GM19395 (cell line): ENCODE measurements around the gene COL9A2.

Source experiments
- ATAC-seq: cut with Tn5 transposase; IDR thresholded peaks from one replicate; pipeline ENCODE4 v1.9.1; 2021; ENCODE audit warnings: mild to moderate bottlenecking, moderate library complexity; ENCODE audit not compliant: unreplicated experiment

Gene COL9A2

DNA sequence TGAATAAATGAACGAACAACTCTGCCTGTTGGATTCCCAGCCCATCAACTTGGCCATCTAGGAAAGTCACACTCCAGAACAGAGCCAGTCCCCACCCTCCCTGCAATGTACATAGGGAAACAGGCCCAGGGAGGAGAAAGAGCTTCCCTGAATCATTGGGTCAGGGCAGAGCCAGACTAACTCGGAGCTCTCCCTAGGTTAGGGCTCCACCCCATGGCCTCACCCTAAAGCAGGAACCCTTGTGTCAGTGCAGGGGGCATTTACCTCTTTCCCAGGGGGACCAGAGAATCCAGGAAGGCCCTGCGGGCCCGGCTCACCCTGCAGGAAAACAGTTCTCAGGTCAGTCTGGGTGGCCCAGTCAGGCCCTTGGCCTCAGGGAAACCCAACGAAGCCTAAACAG, 11.6 kb downstream of the COL9A2 start:
- ATAC-seq = no peak

DNA sequence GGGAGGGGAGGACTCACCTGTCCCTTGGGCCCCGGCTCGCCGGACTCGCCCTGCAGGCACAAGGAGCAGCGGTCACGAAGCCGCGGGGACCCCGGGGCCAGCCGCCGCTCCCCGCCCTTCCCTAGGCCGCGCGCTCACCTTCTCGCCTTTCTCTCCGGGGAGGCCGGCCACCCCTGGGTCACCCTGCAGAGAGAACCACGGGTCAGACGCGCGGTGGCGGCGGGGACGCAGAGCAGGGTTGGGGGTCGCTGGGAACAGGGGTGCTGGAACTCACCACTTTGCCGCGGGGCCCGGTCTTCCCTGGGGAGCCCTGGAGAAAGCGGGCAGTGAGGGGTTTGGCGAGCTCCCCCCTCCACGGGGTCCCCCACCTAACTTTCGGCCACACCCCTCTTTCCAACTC, 13.3 kb downstream of the COL9A2 start:
- no peak for ATAC-seq

DNA sequence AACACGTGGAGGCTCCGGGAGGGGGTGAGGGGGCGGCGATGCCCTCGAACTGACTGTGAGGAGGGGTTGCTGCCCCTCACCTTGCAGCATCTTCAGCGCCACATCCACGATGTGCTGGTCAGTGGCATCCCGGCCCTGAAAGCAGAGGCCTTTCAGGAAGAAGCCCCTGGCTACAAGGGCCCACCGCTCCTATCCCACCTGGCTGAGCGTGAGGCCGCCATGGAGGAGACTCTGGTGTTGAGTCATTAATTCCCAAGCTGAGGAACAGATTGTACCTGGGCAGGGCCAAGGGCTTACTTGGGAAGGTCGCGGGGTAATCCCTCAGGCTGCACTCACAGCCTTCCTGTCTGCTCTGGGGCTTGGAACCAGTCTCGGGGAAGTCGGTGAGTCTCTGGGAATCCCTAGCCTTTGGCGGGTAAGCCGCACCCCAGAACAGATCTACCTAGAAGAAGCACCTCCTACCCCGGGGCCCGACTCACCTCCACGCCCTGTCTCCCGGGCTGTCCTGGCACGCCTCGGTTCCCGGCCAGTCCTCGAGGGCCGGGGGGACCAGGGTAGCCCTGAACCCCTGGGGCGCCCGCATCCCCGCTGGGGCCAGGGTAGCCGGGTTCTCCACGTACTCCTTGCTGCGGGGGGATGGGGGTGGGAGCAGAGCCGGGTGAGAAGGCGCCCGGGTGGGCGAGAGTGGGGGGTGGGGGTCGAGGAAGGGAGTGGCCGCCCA, 13.9 kb downstream of the COL9A2 start:
- ATAC-seq = no peak

DNA sequence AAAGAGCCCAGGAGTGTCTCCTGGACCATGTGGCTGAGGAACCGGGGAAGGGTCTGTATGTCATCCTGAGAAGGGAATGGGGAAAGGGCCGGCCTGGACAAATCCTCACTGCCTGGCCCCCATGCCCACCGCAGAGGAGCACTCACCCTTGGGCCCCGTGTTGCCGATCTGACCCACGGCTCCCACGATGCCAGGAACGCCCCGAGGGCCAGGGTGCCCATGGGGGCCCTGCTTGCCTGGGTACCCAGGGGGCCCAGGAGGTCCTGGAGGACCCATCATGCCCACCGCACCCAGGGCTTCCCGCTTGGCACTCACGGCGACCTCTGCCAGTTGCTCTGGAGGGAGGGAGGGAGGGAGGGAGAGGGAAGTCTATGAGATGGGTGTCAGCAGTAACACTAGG, 14.6 kb downstream of the COL9A2 start:
- no peak for ATAC-seq

DNA sequence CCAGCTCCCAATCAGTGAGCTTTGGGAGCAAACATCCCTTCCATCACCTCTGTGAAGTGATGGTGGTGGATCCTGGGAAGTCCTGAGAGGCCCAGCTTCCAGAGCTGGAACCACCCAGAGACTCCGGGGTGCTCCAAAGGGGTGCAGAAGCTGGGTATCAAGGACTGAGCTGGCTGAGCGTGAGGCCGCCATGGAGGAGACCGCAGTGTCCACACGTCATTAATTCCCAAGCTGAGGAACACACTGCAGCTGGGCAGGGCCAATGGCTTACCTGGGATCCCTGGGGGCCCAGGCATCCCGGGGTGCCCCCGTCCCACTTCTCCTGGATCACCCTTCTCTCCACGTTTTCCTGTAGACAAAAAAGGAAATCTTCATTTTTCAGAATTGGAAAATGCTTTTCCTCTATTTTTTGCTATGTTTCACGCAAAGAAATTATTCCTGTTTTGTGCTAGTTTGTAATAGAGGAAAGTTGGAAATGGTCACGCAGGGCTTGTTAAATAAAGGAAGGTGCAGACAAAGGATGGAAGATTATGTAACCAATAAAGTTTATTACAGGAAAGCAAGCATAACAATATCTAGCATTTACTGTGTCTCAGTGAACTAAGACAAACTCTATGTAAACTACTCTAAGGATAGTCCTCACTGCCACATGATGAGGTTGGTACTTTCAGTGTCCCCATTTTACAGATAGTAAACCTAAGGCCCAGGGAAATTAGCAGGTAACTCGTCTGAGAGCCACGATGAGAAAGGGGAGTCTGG, 15.4 kb downstream of the COL9A2 start:
- ATAC-seq = no peak

DNA sequence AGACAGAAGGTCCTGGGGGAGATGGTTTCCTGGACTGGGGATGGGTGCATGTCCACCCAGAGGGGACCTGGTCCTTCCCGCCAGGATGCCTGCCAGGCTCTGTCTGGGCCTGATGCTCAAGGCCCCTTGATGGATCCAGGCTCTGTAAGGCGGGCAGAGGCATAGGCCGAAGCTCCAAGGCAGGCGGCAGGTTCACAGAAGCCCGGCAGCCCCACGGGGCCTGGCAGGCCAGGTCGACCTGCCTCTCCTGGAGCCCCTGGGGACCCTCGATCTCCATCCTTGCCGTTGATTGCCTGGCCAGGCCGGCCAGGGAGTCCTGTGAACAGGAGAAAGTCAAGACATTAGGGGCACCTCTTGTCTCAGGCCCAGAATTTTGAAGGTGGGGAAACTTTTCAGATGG, 16.0 kb downstream of the COL9A2 start:
- ATAC-seq = no peak

DNA sequence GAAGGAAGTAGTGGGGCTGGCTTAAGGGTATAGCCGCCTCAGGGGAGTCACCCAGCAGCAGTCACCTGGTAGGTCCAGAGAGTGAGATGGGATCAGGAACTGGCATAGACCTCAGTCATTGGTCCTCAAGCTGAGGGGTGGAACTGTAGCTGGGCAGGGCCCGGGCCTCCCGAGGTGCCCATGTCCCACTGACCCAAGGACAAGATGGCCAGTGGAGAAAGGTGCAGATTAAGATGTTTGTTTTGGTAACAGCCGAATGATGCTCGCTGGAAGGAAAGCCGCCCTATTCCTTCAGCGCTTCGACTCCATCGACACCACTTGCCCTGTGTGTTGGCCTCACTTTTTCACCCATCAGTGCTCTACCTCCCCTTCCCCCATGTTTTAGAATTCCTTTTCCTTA, 16.4 kb downstream of the COL9A2 start:
- no peak for ATAC-seq

DNA sequence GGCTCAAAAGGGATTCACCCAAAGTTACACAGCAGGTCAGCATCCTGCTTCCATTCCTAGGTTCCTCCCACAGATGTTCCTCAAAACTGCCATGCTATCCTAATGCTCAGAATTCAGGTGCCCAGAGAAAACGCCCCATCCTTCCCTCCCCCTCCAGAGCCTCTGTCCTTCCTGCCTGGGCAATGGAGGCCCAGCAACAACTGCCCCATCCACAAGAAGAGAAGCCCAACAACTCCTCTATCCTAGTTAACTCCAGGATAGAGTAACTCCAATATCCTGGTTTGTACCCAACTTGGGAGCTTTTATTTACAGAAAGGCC, 16.9 kb downstream of the COL9A2 start:
- ATAC-seq = no peak

DNA sequence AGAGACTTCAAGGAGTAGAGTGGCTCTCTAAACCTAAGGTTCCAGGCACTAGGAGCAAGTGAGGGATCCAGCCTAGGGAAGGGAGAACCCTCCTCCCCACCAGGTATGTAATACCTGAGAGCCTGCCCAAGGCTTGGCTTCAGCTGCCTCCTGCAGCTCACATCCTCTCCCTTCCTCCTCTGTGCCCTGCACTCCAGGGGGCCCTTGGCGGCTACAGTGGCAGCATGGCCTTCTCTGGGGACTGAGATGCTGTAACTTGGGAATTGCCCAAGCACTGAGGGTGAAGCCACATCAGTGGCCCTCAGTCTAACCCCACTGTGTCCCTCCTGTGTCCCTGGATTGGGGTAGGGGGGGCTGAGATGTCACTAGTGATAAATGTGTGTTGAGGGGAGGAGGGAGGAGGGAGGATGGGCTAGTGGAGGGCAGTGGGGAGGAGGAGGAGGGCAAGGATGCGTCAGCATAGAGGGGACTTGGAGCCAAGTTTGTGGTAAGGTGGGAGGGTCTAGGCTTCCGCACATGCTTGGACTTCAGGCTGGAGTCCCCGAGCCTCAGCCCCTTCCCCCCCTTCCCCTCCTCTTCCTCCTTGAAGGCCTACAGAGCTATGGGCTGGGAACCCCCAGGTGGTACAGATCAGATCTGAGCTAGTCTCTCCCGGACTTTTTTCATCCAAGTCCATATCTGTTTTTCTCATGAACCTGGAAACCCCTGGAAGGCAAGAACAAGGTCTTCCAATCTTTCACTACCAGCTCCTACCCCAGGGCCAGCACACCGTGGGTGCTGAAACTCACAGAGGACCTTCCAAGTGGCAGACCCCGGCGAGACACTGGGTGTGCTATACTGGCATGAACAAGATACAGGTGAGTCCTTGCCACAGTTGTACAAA, 17.5 kb downstream of the COL9A2 start:
- no peak for ATAC-seq

DNA sequence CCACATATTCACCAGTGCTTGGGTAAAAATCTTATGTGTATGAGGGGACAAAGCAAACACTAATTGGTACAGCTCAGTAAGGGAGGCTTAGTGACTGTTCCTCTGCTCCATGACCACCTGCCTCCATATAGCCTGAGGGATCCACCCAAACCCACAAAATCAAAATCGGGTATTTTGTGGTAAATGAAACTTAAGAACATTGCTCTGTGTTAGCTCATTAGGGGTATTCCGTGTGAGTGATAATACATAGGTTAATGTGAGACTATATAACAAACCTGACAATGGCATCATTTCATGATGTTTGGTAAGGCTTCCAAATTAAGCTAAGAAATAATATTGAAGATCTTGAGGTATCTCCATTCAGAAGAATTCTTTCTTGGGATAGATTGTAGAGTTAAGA, 25.8 kb downstream of the COL9A2 start:
- ATAC-seq = no peak

DNA sequence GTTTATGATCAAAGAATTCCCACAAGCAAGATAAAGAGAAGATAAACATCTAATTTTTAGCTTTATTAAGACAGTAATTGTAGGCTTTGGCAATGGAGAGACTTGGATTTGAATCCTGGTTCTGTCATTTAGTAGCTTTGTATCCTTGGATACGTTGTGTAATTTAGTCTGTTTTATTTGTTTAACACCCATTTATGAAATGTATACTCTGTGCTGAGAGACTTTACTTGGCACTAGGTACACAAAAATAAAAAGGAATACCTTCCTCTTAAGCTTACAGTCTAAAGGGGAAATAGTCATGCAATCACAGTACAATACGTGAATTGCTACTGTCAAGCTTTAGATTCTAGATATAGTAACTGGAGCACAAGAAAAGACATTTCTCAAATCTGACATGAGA, 35.2 kb downstream of the COL9A2 start:
- ATAC-seq = no peak

DNA sequence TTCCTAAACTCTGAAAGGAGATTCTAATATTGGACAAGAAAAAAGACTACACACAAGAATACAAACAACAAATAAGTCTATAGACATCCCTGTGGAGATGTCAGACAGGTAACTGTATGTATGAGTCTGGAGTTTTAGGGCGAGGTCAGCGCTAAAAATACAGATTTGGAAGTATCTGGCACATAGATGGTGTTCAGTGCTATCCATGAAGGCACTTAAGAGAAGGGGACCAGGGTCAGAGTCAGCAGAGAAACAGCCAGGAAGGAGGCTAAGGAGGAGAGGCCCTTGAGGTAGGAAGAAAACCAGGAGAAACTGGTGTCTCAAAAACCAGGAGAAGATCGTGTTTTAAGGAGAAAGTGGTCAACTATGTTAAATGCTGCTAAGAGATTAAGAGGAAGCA, 41.0 kb downstream of the COL9A2 start:
- no peak for ATAC-seq

DNA sequence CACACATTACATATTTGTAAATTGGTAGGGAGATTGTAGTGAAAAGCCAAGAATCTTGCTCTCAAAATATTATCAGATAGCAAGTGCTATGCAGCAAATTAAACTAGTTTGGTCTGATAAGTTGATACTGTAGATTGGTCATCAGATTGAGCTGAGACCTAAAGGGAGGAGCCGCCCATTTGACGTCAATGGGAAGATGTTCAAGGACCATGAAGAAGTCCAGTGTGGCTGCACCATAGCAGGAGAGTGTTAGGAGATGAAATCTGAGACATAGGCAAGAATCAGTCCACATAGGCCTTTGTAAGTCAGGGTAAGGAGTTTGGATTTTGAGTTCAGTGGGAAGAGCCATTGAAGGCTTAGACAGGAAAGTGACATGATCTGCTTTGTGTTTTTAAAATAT, 42.8 kb downstream of the COL9A2 start:
- no peak for ATAC-seq

DNA sequence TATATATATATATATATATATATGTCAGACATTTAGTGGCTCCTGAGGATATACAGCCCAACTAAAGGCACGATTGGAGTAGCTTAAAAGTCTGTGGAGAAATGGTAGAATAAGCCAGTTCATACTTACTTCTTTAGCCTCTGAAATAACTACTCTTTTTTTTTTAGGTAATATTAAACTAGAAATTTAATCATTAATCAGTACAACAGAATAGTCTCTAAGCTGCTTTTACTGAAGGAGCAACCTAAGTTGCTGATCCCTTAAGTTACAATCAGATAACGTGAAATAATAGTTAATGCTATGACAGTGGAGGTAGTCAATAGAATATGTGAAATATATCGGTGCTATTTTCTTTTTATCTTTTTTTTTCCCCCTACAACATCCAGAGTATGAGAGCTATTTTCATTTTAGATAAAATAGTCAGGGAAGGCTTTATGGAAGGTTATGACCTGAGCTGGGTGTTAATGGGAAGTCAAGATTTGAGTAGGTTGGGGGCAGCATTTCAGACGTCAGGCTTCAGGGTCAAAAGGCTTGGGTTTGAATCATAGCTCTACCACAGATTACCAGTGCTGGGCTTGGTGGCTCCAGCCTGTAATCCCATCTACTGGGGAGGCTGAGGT, 43.4 kb downstream of the COL9A2 start:
- no peak for ATAC-seq

DNA sequence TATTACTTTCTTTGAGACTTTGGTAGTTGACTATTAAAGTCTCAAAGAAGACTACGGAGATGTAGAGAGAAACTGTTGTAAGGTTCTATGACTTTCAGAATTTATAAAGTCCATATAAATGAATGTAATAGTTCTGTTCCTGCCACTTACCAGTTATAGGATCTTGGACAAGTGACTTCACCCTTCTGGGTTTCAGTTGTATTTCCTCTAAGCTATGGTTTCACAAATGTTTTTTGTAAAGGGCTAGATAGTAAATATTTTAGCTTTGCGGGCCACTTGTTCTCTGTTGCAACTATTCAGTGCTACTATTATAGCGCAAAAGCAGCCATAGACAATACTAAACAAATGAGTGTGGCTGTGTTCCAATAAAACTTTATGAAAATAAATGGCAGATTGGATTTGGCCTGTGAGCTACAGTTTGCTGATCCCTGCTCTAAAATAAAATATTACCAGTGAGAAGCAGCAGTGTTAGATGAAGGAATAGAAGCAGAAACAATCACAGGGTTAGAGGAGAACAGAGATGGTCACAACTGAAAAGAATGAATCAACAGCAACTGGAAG, 44.4 kb downstream of the COL9A2 start:
- no peak for ATAC-seq

DNA sequence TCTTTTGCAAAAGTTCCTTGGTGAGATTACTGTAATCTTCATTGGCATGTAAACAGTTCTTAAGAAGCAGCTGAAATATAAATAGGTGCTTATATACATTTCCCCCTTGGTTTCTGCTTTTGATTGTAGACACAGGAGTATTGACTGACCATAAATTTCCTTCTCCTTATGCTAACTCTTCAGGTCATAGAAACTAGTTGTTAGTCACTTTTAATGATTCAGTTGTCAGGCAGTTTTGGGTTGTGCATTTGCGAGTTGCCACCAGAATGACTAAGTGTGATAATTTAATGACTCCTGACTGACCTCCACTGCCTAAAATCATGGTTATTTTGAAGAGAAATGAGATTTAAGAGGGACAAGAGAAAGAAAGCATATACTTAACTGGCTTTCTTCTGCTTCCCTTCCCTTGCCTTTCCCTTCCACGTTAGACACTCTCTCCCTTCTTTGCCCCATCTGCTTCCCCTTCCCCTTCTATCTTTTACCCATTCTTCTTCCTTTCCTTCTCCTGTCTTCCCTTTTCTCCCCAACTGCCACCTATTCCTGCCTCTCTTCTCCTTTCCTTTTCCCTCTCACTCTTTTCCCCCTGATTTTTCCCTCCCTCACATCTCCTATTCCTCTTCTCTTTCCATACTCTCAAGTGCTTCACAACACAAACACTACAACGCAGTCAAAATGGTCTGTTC, 46.8 kb downstream of the COL9A2 start:
- no peak for ATAC-seq

DNA sequence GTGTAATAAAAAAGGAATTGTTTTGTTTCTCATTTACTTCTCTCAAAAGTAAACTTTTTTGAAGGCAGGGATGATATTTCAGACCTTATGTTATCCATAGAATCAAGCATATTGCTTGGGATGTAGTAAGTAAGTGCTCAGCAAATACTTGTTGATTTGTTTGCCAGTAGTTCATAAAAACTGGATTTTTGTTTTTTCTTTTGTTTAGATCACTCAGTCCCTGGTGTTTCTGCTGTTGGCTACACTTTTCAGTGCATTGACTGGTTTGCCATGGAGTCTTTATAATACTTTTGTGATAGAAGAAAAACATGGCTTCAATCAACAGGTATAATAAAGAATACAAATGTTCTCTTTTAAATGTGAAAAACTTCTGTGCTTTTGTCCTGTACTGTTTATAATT, 48.9 kb downstream of the COL9A2 start:
- ATAC-seq = no peak

DNA sequence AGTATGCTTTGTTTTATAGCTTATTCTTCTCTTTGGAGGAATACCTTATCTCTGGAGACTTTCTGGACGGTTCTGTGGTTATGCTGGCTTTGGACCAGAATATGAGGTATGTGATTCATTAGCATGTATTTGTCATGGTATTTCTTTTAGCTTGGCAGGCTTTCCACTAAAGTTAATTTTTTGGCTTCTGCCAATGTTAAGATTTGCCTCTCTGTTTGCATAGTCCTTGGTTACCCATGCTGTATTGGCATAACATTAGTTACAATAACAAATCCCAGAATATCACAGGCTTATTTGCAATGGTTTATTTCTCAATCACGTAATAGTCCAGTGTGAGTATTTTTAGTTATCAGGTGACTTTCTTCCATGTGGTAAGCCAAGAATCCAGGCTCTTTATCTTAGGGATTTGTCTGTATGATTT, 49.3 kb downstream of the COL9A2 start:
- no peak for ATAC-seq

DNA sequence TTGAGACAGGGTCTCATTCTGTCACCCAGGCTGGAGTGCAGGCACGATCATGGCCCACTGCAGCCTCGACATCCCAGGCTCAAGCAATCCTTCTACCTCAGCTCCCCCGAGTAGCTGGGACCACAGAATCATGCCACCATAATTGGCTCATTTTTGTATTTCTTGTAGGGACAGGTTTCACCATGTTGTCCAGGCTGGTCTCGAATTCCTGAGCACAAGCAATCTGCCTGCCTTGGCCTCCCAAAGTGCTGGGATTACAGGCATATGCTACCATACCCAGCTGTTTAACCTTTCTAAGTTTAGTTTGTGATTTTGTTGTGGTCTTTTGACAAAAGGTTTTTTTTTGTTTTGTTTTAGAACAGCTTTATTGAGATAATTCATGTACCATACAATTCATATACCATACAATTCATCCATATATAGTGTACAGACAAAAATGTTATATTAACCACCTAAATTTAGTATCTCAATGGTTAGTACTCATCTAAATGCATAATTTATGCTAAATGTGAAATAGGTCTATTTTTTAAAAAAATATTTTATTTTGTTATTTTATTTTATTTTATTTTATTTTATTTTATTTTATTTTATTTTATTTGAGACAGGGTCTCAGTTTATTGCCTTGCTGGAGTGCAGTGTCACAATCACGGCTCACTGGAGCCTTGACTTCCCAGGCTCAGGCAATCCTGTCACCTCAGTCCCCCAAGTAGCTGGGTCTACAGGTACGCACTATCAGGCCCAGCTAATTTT, 50.1 kb downstream of the COL9A2 start:
- ATAC-seq = no peak

DNA sequence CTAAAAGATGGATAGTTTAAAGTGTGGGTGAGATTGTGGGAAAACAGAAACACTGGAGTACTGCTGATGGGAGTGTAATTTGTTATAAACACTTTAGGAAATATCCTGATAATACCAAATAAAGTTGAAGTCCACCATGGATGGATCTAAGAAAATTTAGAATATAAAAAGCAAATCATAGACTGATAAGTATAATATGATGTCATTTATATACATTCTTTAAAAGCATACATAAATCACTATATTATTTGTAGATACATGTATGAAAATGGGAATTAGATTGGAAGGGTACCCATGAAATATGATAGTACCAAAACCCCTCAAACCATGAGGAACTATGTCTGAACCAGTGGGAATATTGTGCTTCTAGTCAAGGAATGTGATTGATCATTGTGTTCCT, 51.2 kb downstream of the COL9A2 start:
- ATAC-seq = no peak
